Measurements from ENCODE around the gene TRIM34.

TRIM34 gene

DNA sequence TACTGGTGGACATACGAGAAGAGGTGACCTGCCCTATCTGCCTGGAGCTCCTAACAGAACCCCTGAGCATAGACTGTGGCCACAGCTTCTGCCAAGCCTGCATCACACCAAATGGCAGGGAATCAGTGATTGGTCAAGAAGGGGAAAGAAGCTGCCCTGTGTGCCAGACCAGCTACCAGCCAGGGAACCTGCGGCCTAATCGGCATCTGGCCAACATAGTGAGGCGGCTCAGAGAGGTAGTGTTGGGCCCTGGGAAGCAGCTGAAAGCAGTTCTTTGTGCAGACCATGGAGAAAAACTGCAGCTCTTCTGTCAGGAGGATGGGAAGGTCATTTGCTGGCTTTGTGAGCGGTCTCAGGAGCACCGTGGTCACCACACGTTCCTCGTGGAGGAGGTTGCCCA lies 21.5 kb upstream of the TRIM34 start:
- DNase-seq (ENCODE audit: low spot score), result no peak
- Mint-ChIP-seq H3K36me3 (ENCODE audit: low read depth) (no peaks in the 10 kb centered on the region), H3K27ac (no peak overlapping the region), H3K4me1 (ENCODE audit: low read depth) (no peaks in the 10 kb centered on the region), H3K4me3 (no peak overlapping the region), H3K27me3 (ENCODE audit: low read depth) (no peaks in the 10 kb centered on the region), H3K9me3 (no peaks in the 10 kb centered on the region)

DNA sequence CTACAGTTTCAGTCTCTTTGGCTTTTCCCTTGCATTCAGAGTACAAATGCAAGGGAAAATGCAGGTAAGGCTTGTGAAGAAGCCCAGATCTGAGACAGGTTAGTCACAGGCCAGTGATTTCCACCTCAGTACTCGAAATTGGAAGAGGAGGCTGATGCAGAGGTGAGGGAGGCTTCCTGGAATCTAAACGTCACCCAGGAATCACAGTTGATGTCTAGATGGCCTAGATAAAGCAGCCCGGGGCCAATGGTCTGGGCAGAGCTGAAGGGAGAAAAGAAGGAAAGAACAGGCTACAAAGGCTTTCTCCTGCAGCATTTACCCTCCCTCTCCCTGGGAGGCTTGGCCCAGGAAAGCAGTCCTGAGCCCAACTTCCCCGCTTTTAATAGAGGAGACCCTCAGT lies 19.9 kb upstream of the TRIM34 start:
- H3K36me3 Mint-ChIP-seq (ENCODE audit: low read depth), result no peaks in the 10 kb centered on the region
- H3K9me3 Mint-ChIP-seq, result no peaks in the 10 kb centered on the region
- no peak overlapping the region for H3K4me3 Mint-ChIP-seq
- no peak overlapping the region for H3K27ac Mint-ChIP-seq
- no peaks in the 10 kb centered on the region for H3K27me3 Mint-ChIP-seq (ENCODE audit: low read depth)
- no peaks in the 10 kb centered on the region for H3K4me1 Mint-ChIP-seq (ENCODE audit: low read depth)
- no peak for DNase-seq (ENCODE audit: low spot score)

DNA sequence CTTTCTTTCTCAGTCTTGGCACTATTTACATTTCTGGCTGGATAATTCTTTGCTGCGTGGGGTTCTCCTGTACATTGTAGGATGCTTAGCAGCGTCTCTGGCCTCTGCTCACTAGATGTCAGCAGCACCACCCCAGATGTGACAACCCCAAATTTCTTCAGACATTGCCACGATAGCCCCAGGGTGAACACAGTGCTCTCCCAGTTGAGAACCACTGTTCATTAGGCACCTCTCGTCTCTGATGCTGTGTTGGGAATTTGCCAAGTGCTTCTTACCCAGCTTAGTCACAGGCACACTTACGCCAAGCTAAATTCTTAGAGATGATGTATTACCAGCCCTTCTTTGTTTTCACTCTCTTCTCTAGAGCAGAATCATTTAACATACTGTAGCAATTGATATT lies 19.0 kb upstream of the TRIM34 start:
- H3K36me3 Mint-ChIP-seq (ENCODE audit: low read depth), result no peaks in the 10 kb centered on the region
- peaks cover 4% of the 10 kb centered on the region for H3K4me1 Mint-ChIP-seq (ENCODE audit: low read depth)
- H3K4me3 Mint-ChIP-seq, result no peak overlapping the region
- no peak overlapping the region for H3K27ac Mint-ChIP-seq
- DNase-seq (ENCODE audit: low spot score), result no peak
- H3K27me3 Mint-ChIP-seq (ENCODE audit: low read depth), result no peaks in the 10 kb centered on the region
- H3K9me3 Mint-ChIP-seq, result no peaks in the 10 kb centered on the region

DNA sequence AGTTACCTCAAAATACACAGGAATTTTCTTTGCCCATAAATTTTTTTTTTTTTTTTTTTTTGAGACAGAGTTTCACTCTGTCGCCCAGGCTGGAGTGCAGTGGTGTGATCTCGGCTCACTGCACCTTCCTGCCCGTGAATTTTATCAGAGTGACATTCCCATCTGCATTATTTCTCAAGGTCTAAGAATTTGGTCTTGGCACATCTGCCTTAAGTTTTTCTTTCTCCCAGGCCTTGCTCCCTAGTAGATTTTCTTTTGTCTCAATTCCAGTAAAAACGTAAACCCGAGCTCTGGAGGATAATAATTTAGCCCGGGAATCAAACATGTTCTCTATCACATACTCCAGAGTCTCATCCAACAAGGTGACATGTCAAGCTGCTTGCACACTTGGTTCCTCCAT lies 16.0 kb upstream of the TRIM34 start:
- peaks cover 4% of the 10 kb centered on the region for H3K4me1 Mint-ChIP-seq (ENCODE audit: low read depth)
- no peak overlapping the region for H3K27ac Mint-ChIP-seq
- no peaks in the 10 kb centered on the region for H3K27me3 Mint-ChIP-seq (ENCODE audit: low read depth)
- H3K4me3 Mint-ChIP-seq, result no peak overlapping the region
- no peak for DNase-seq (ENCODE audit: low spot score)
- no peaks in the 10 kb centered on the region for H3K36me3 Mint-ChIP-seq (ENCODE audit: low read depth)
- H3K9me3 Mint-ChIP-seq, result no peaks in the 10 kb centered on the region

- Mint-ChIP-seq H3K9me3 (no peaks in the 10 kb centered on the region), H3K4me3 (no peak overlapping the region), H3K27ac (no peak overlapping the region), H3K36me3 (ENCODE audit: low read depth) (no peaks in the 10 kb centered on the region), H3K27me3 (ENCODE audit: low read depth) (no peaks in the 10 kb centered on the region), H3K4me1 (ENCODE audit: low read depth) (peaks cover 4% of the 10 kb centered on the region)
- DNase-seq (ENCODE audit: low spot score), result no peak
Measured at GRCh38 chr11:5610446-5610845, 14.4 kb upstream of the TRIM34 start.

- peaks cover 4% of the 10 kb centered on the region for H3K4me1 Mint-ChIP-seq (ENCODE audit: low read depth)
- H3K27ac Mint-ChIP-seq, result no peak overlapping the region
- H3K9me3 Mint-ChIP-seq, result no peaks in the 10 kb centered on the region
- no peaks in the 10 kb centered on the region for H3K27me3 Mint-ChIP-seq (ENCODE audit: low read depth)
- no peak for DNase-seq (ENCODE audit: low spot score)
- no peaks in the 10 kb centered on the region for H3K36me3 Mint-ChIP-seq (ENCODE audit: low read depth)
- no peak overlapping the region for H3K4me3 Mint-ChIP-seq
Measured at GRCh38 chr11:5611627-5612026, 13.2 kb upstream of the TRIM34 start.

DNA sequence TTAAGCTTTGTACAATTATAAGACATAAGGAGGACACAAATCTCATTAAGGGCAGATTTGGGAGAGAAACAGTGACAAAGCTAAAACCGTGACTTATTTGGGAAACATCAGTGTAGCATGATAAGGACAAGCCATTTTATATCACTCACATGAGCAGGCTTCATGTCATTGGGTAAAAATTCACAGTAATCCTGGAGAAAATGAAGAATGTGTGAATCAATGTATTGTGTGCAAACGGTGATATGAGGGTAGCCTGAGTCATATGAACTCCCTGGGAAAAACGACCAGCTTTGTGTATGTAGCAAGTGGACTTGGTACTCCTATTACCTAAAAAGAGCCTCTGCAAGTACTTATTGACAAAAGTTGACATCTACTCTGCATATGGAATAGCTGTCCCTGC lies 6.0 kb upstream of the TRIM34 start:
- Mint-ChIP-seq H3K4me3 (no peak overlapping the region), H3K4me1 (ENCODE audit: low read depth) (peaks cover 6% of the 10 kb centered on the region), H3K27ac (no peak overlapping the region), H3K9me3 (no peaks in the 10 kb centered on the region), H3K36me3 (ENCODE audit: low read depth) (peaks cover 4% of the 10 kb centered on the region), H3K27me3 (ENCODE audit: low read depth) (no peaks in the 10 kb centered on the region)
- no peak for DNase-seq (ENCODE audit: low spot score)

- Mint-ChIP-seq H3K27me3 (ENCODE audit: low read depth) (no peaks in the 10 kb centered on the region), H3K27ac (no peak overlapping the region), H3K36me3 (ENCODE audit: low read depth) (peaks cover 4% of the 10 kb centered on the region), H3K4me1 (ENCODE audit: low read depth) (peaks cover 17% of the 10 kb centered on the region), H3K9me3 (no peaks in the 10 kb centered on the region), H3K4me3 (no peak overlapping the region)
- no peak for DNase-seq (ENCODE audit: low spot score)
Measured at GRCh38 chr11:5620651-5621521, 3.9 kb upstream of the TRIM34 start.

- no peaks in the 10 kb centered on the region for H3K27me3 Mint-ChIP-seq (ENCODE audit: low read depth)
- no peak overlapping the region for H3K4me3 Mint-ChIP-seq
- no peak overlapping the region for H3K27ac Mint-ChIP-seq
- H3K9me3 Mint-ChIP-seq, result no peaks in the 10 kb centered on the region
- H3K4me1 Mint-ChIP-seq (ENCODE audit: low read depth), result peaks cover 23% of the 10 kb centered on the region
- DNase-seq (ENCODE audit: low spot score), result no peak
- H3K36me3 Mint-ChIP-seq (ENCODE audit: low read depth), result peaks cover 4% of the 10 kb centered on the region
Measured at GRCh38 chr11:5621580-5621979, 3.2 kb upstream of the TRIM34 start.

DNA sequence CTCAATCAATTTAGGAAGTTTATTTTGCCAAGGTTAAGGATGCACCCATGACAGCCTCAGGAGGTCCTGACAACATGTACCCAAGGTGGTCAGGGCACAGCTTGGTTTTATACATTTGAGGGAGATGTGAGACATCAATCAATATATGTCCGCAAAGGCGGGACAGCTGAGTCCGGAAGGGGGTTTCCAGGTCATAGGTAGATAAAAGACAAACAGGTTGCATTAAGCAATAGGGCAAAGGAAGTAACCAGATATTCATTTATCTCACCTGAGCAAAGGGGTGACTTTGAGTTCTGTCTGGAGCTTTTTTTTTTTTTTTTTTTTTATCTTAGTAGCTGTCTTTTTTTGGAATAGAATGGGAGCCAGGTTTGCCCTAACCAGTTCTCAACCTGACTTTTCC lies 2.0 kb upstream of the TRIM34 start:
- Mint-ChIP-seq H3K36me3 (ENCODE audit: low read depth) (peaks cover 4% of the 10 kb centered on the region), H3K4me1 (ENCODE audit: low read depth) (peaks cover 33% of the 10 kb centered on the region), H3K27me3 (ENCODE audit: low read depth) (no peaks in the 10 kb centered on the region), H3K4me3 (peak overlapping the region; percentile 36), H3K9me3 (no peaks in the 10 kb centered on the region), H3K27ac (no peak overlapping the region)
- DNase-seq (ENCODE audit: low spot score), result no peak

DNA sequence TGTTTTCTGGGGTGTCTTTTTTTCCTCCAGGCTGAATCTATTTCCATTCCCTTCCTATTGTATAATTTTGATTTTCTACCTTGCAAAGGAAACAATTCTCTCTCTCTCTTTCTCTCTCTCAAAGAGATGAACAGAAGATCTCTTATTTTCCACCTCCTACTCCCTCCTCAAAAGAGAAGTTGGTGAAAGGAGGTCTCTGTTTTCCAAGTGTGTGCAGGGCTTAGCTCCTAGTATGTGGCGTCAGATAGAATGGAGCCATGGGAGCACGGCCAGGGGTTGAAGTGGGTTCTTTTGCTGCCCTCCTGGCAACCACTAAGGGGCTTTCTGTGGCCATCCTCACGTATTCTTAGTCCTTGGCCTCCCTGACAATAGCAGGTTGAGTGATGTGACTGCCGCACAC lies 480 bp downstream of the TRIM34 start:
- Mint-ChIP-seq H3K9me3 (peaks cover 4% of the 10 kb centered on the region), H3K4me3 (peak overlapping the region; percentile 92), H3K36me3 (ENCODE audit: low read depth) (peaks cover 10% of the 10 kb centered on the region), H3K27me3 (ENCODE audit: low read depth) (no peaks in the 10 kb centered on the region), H3K27ac (peak overlapping the region; percentile 79), H3K4me1 (ENCODE audit: low read depth) (peaks cover 40% of the 10 kb centered on the region)
- DNase-seq (ENCODE audit: low spot score), result no peak

DNA sequence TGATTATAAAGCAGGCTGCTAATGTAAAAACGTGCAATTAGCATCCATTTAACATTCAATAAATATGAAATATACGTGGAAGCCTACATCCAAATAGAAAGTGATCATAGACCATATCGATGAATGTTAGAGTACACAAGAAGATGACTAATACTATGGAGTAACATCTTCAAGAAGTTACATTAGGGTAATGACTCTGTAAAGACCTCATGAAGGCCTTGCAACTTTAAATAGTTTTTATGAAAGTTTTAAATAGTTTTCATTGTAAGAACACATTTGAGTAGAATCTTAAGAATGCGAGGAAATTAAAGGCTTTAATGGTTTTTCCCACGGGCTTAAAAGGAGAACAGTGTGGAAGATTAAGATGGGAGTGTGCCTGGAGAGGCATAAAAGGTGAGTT lies 1.4 kb downstream of the TRIM34 start:
- H3K9me3 Mint-ChIP-seq, result peaks cover 8% of the 10 kb centered on the region
- no peaks in the 10 kb centered on the region for H3K27me3 Mint-ChIP-seq (ENCODE audit: low read depth)
- peaks cover 42% of the 10 kb centered on the region for H3K4me1 Mint-ChIP-seq (ENCODE audit: low read depth)
- peaks cover 10% of the 10 kb centered on the region for H3K36me3 Mint-ChIP-seq (ENCODE audit: low read depth)
- H3K27ac Mint-ChIP-seq, result peak overlapping the region; percentile 79
- H3K4me3 Mint-ChIP-seq, result peak overlapping the region; percentile 92
- no peak for DNase-seq (ENCODE audit: low spot score)

GRCh38 chr11:5631417-5631816 lies 6.6 kb downstream of the TRIM34 start:
- no peak overlapping the region for H3K4me3 Mint-ChIP-seq
- peaks cover 29% of the 10 kb centered on the region for H3K36me3 Mint-ChIP-seq (ENCODE audit: low read depth)
- H3K4me1 Mint-ChIP-seq (ENCODE audit: low read depth), result peaks cover 29% of the 10 kb centered on the region
- peaks cover 8% of the 10 kb centered on the region for H3K9me3 Mint-ChIP-seq
- H3K27ac Mint-ChIP-seq, result no peak overlapping the region
- no peaks in the 10 kb centered on the region for H3K27me3 Mint-ChIP-seq (ENCODE audit: low read depth)
- DNase-seq (ENCODE audit: low spot score), result peak; percentile 23

GRCh38 chr11:5631969-5632635 lies 7.3 kb downstream of the TRIM34 start:
- no peak for DNase-seq (ENCODE audit: low spot score)
- no peak overlapping the region for H3K4me3 Mint-ChIP-seq
- peaks cover 8% of the 10 kb centered on the region for H3K9me3 Mint-ChIP-seq
- peaks cover 30% of the 10 kb centered on the region for H3K36me3 Mint-ChIP-seq (ENCODE audit: low read depth)
- H3K27ac Mint-ChIP-seq, result no peak overlapping the region
- no peaks in the 10 kb centered on the region for H3K27me3 Mint-ChIP-seq (ENCODE audit: low read depth)
- H3K4me1 Mint-ChIP-seq (ENCODE audit: low read depth), result peaks cover 25% of the 10 kb centered on the region
